DOHH2 (cell line): ENCODE data around the gene RAD51B.

Experiments used
- H3F3A ChIP-seq: fragments of 200-600 bp; sonication (generic), shearing (Covaris generic); 2 replicates; pipeline ENCODE4 v1.6.0; 2016; ENCODE audit warnings: antibody characterized with exemption, mild to moderate bottlenecking; ENCODE audit not compliant: control insufficient read depth, insufficient read depth
- H3K27ac ChIP-seq: fragments of 200-600 bp; sonication (generic); 2 replicates; pipeline ENCODE4 v1.5.1; 2014; ENCODE audit warnings: low read depth, mild to moderate bottlenecking, low read length, moderate library complexity
- H3K27me3 ChIP-seq: fragments of 200-600 bp; sonication (generic); 2 replicates; pipeline ENCODE4 v1.6.1; 2014; ENCODE audit warnings: mild to moderate bottlenecking, low read length, mixed read lengths; ENCODE audit not compliant: control insufficient read depth
- H3K36me3 ChIP-seq: fragments of 200-600 bp; sonication (generic); 2 replicates; pipeline ENCODE4 v1.6.1; 2014; ENCODE audit warnings: mild to moderate bottlenecking, low read length, moderate library complexity, mixed read lengths; ENCODE audit not compliant: control insufficient read depth
- H3K4me1 ChIP-seq: fragments of 200-600 bp; sonication (generic); 2 replicates; pipeline ENCODE4 v1.6.1; 2014; ENCODE audit warnings: mild to moderate bottlenecking, low read length, mixed read lengths; ENCODE audit not compliant: control insufficient read depth
- H3K4me2 ChIP-seq: fragments of 200-600 bp; sonication (generic); 2 replicates; pipeline ENCODE4 v1.6.0; 2014; ENCODE audit warnings: mild to moderate bottlenecking, low read length, moderate library complexity
- H3K4me3 ChIP-seq: fragments of 200-600 bp; sonication (generic); 2 replicates; pipeline ENCODE4 v1.5.1; 2014; ENCODE audit warnings: mild to moderate bottlenecking, low read length, mixed read lengths
- H3K79me2 ChIP-seq: fragments of 200-600 bp; sonication (generic); 2 replicates; pipeline ENCODE4 v1.6.1; 2014; ENCODE audit warnings: mild to moderate bottlenecking, low read length, mixed read lengths; ENCODE audit not compliant: control insufficient read depth
- H3K9me2 ChIP-seq: fragments of 200-600 bp; sonication (generic); replicated peaks from 2 replicates; pipeline ENCODE4 v1.6.1; 2014; ENCODE audit warnings: mild to moderate bottlenecking, low read length, mixed read lengths; ENCODE audit not compliant: control insufficient read depth
- H3K9me3 ChIP-seq: fragments of 200-600 bp; sonication (generic); 2 replicates; pipeline ENCODE4 v1.6.1; 2014; ENCODE audit warnings: antibody characterized with exemption, low read length, mixed read lengths; ENCODE audit not compliant: control insufficient read depth, insufficient read depth
- H4K20me1 ChIP-seq: fragments of 200-600 bp; sonication (generic); 2 replicates; pipeline ENCODE4 v1.6.0; 2014; ENCODE audit warnings: low read depth, mild to moderate bottlenecking, antibody characterized with exemption, low read length, moderate library complexity; ENCODE audit not compliant: control insufficient read depth, insufficient read depth
- EZH2phosphoT487 ChIP-seq: fragments of 200-600 bp; sonication (generic); IDR thresholded peaks from 2 replicates; pipeline ENCODE4 v1.6.1; 2017; ENCODE audit warnings: borderline replicate concordance, mild to moderate bottlenecking, antibody characterized with exemption, low read length, moderate library complexity, mixed read lengths
- TF ChIP-seq, protein P1 (sequence below): fragments of 200-600 bp; sonication (generic); IDR thresholded peaks from one replicate; pipeline ENCODE4 v1.5.1; 2014; ENCODE audit warnings: antibody characterized with exemption, mild to moderate bottlenecking, low read depth, low read length; ENCODE audit not compliant: poor library complexity, severe bottlenecking

The RAD51B gene

DNA sequence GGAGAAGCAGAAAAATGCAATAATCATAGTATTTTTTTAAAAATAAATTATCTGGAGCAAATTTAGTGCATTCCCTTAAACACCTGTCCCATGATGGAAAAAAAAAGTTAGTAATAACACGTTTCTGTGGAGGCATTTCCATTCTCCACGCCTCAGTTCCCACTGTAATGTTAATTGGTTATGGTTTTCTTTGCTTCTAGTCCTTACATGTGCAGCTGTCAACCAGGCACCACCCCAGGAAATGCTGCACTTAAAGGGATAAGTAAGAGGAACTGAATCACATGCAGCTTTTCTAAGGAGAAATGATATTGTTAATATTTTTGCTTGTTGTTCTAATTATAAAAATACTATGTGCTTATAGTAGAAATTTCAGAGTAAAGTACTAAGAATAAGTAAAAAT is 733.0 kb downstream of the RAD51B start:
- Histone ChIP-seq H3K27ac (no peak overlapping the region), H3F3A (no peaks in the 10 kb centered on the region), H3K9me3 (no peaks in the 10 kb centered on the region), H4K20me1 (no peaks in the 10 kb centered on the region), H3K36me3 (no peaks in the 10 kb centered on the region), H3K27me3 (no peaks in the 10 kb centered on the region), H3K4me1 (peaks cover 31% of the 10 kb centered on the region), H3K79me2 (no peaks in the 10 kb centered on the region), H3K4me3 (no peak overlapping the region), H3K4me2 (peak overlapping the region; percentile 49), H3K9me2 (no peaks in the 10 kb centered on the region)
- no peak for TF ChIP-seq EZH2phosphoT487
- TF ChIP-seq, protein P1, sequence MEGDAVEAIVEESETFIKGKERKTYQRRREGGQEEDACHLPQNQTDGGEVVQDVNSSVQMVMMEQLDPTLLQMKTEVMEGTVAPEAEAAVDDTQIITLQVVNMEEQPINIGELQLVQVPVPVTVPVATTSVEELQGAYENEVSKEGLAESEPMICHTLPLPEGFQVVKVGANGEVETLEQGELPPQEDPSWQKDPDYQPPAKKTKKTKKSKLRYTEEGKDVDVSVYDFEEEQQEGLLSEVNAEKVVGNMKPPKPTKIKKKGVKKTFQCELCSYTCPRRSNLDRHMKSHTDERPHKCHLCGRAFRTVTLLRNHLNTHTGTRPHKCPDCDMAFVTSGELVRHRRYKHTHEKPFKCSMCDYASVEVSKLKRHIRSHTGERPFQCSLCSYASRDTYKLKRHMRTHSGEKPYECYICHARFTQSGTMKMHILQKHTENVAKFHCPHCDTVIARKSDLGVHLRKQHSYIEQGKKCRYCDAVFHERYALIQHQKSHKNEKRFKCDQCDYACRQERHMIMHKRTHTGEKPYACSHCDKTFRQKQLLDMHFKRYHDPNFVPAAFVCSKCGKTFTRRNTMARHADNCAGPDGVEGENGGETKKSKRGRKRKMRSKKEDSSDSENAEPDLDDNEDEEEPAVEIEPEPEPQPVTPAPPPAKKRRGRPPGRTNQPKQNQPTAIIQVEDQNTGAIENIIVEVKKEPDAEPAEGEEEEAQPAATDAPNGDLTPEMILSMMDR: no peak

DNA sequence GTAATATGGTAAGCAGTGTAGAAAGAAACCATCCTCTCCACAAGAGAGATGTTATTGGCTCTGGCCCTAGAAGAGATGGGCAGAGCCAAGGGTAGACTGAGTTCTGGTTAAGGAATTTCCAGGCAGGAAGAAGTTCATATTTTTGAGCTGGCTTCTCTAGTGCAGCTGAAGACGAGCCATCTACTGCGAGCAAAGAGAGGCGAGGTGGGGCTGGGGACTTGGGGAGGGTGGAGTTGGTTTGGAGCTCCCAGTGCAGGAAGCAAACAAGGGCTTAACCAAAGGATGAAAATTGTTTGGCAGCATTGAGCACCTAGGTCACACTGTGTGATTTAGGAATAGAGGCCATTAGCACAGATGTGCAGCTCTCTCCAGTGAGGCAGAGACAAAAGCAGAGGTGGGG is 733.7 kb downstream of the RAD51B start:
- H3K36me3 ChIP-seq: no peaks in the 10 kb centered on the region
- no peaks in the 10 kb centered on the region for H3K79me2 ChIP-seq
- peak overlapping the region; percentile 49 for H3K4me2 ChIP-seq
- peak overlapping the region; percentile 16; the same call in 1 of the 2 replicates for H3K4me3 ChIP-seq
- TF ChIP-seq, protein P1: no peak
- no peak for TF ChIP-seq EZH2phosphoT487
- H3K27ac ChIP-seq: no peak overlapping the region
- H4K20me1 ChIP-seq: no peaks in the 10 kb centered on the region
- no peaks in the 10 kb centered on the region for H3K27me3 ChIP-seq
- no peaks in the 10 kb centered on the region for H3K9me2 ChIP-seq
- no peaks in the 10 kb centered on the region for H3K9me3 ChIP-seq
- H3F3A ChIP-seq: no peaks in the 10 kb centered on the region
- peaks cover 33% of the 10 kb centered on the region for H3K4me1 ChIP-seq

DNA sequence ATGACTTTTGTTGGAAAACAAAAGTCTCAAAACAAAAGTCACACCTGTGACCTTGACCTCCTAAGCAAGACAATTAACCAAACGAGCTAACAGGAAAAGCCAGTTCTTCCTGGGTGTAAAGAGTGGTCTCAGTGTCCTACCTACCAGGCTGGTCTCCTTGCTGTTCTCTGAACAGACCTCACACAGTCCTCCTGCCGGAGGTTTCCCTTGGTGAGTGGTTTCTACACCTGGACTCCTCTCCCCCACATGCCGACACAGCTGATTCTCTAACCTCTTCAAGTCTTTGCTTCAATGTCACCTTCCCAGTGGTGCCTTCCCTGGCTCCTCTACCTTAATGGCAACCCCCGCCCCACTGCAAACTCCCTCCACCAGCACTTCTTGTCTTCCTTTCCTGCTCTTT is 734.7 kb downstream of the RAD51B start:
- Histone ChIP-seq H3F3A (no peaks in the 10 kb centered on the region), H3K4me1 (peaks cover 33% of the 10 kb centered on the region), H3K9me3 (no peaks in the 10 kb centered on the region), H3K4me2 (no peak overlapping the region), H3K79me2 (no peaks in the 10 kb centered on the region), H3K4me3 (no peak overlapping the region), H3K36me3 (no peaks in the 10 kb centered on the region), H3K27me3 (no peaks in the 10 kb centered on the region), H3K27ac (no peak overlapping the region), H4K20me1 (no peaks in the 10 kb centered on the region), H3K9me2 (no peaks in the 10 kb centered on the region)
- TF ChIP-seq, protein P1: no peak
- no peak for TF ChIP-seq EZH2phosphoT487

DNA sequence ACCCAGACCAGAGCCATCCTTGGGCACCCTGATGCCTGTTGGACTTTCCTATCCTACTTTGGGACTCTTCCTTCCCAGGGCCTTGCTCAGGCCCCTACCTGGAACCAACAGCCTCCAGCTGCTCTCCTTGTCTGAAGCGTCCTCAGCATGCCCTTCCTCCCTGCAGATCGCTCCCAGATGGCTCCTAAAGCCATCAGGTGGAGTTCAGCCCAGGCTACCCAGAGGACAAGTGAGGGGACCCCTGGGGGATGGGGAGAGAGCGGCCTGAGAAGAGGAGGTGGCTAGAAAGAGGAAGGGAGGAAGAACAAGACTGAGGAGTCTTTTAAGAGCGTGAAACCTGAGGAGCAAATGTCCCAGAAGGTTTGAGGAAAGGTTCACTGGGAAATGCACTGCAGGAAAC is 736.7 kb downstream of the RAD51B start:
- H3K27me3 ChIP-seq: no peaks in the 10 kb centered on the region
- H3K36me3 ChIP-seq: no peaks in the 10 kb centered on the region
- TF ChIP-seq, protein P1: no peak
- TF ChIP-seq EZH2phosphoT487: no peak
- no peaks in the 10 kb centered on the region for H3F3A ChIP-seq
- no peaks in the 10 kb centered on the region for H3K9me2 ChIP-seq
- H3K4me1 ChIP-seq: peaks cover 33% of the 10 kb centered on the region
- H3K4me2 ChIP-seq: no peak overlapping the region
- H3K4me3 ChIP-seq: no peak overlapping the region
- H3K27ac ChIP-seq: no peak overlapping the region
- no peaks in the 10 kb centered on the region for H3K9me3 ChIP-seq
- no peaks in the 10 kb centered on the region for H4K20me1 ChIP-seq
- no peaks in the 10 kb centered on the region for H3K79me2 ChIP-seq
